H9 (cell line): ENCODE results near the gene GABPB2. TPM values are rescaled to one million over a fixed set of nuclear protein-coding genes. Genes with fewer than 3 reads are reported as not detected.

Experiments used
- DNase-seq: peaks from one replicate; pipeline ENCODE4 v3.0.0-alpha.2; 2017
- H2AFZ ChIP-seq: one replicate; pipeline ENCODE4 v1.6.1; 2013; ENCODE audit warnings: mild to moderate bottlenecking, low read length, control low read depth, moderate library complexity
- H2AK5ac ChIP-seq: 2 replicates; pipeline ENCODE4 v1.6.1; 2013; ENCODE audit warnings: low read length, control low read depth, mixed read lengths; ENCODE audit not compliant: insufficient read length
- H2BK120ac ChIP-seq: one replicate; pipeline ENCODE4 v1.6.1; 2013; ENCODE audit warnings: low read depth, mild to moderate bottlenecking, low read length, control low read depth, inconsistent platforms; ENCODE audit not compliant: poor library complexity, severe bottlenecking
- H2BK12ac ChIP-seq: 2 replicates; pipeline ENCODE4 v1.6.1; 2013; ENCODE audit warnings: low read length, control low read depth, mixed read lengths, low read depth; ENCODE audit not compliant: insufficient read length
- H2BK15ac ChIP-seq: 2 replicates; pipeline ENCODE4 v1.6.1; 2013; ENCODE audit warnings: low read depth, low read length, control low read depth
- H2BK20ac ChIP-seq: one replicate; pipeline ENCODE4 v1.6.1; 2013; ENCODE audit warnings: low read depth, mild to moderate bottlenecking, low read length, control low read depth, inconsistent platforms; ENCODE audit not compliant: poor library complexity, severe bottlenecking
- H2BK5ac ChIP-seq: 2 replicates; pipeline ENCODE4 v1.6.1; 2013; ENCODE audit warnings: low read length, control low read depth, mixed read lengths; ENCODE audit not compliant: insufficient read length
- H3K14ac ChIP-seq: 2 replicates; pipeline ENCODE4 v1.6.1; 2013; ENCODE audit warnings: low read length, control low read depth; ENCODE audit not compliant: insufficient read depth
- H3K18ac ChIP-seq: 2 replicates; pipeline ENCODE4 v1.6.1; 2013; ENCODE audit warnings: low read depth, mild to moderate bottlenecking, mixed read lengths, low read length, control low read depth; ENCODE audit not compliant: insufficient read length
- H3K23ac ChIP-seq: 2 replicates; pipeline ENCODE4 v1.6.1; 2013; ENCODE audit warnings: low read length, control low read depth, mixed read lengths, low read depth; ENCODE audit not compliant: insufficient read length
- H3K23me2 ChIP-seq: 2 replicates; pipeline ENCODE4 v1.6.1; 2013; ENCODE audit warnings: low read depth, mild to moderate bottlenecking, mixed read lengths, low read length, control low read depth; ENCODE audit not compliant: insufficient read length, poor library complexity, severe bottlenecking
- H3K27ac ChIP-seq: 2 replicates; pipeline ENCODE4 v1.5.1; 2013; ENCODE audit warnings: low read length, control low read depth, mixed read lengths, low read depth; ENCODE audit not compliant: insufficient read length
- H3K27me3 ChIP-seq: 2 replicates; pipeline ENCODE4 v1.6.1; 2013; ENCODE audit warnings: low read length, control low read depth, inconsistent platforms; ENCODE audit not compliant: insufficient read depth
- H3K4ac ChIP-seq: 2 replicates; pipeline ENCODE4 v1.6.1; 2013; ENCODE audit warnings: low read depth, mild to moderate bottlenecking, control low read depth, inconsistent platforms, low read length, moderate library complexity
- H3K4me1 ChIP-seq: 2 replicates; pipeline ENCODE4 v1.6.1; 2013; ENCODE audit warnings: low read length, control low read depth, inconsistent platforms; ENCODE audit not compliant: insufficient read depth
- H3K4me2 ChIP-seq: 2 replicates; pipeline ENCODE4 v1.6.1; 2013; ENCODE audit warnings: low read length, control low read depth, mixed read lengths; ENCODE audit not compliant: insufficient read length, insufficient read depth
- H3K56ac ChIP-seq: 2 replicates; pipeline ENCODE4 v1.6.1; 2013; ENCODE audit warnings: low read depth, mild to moderate bottlenecking, mixed read lengths, low read length, control low read depth; ENCODE audit not compliant: insufficient read length
- H3K79me1 ChIP-seq: 2 replicates; pipeline ENCODE4 v1.6.1; 2013; ENCODE audit warnings: low read depth, mild to moderate bottlenecking, moderate library complexity, low read length, control low read depth, inconsistent platforms; ENCODE audit not compliant: insufficient read depth, poor library complexity, severe bottlenecking
- H3K79me2 ChIP-seq: 2 replicates; pipeline ENCODE4 v1.6.1; 2013; ENCODE audit warnings: low read length, control low read depth, inconsistent platforms; ENCODE audit not compliant: insufficient read depth
- H3K9ac ChIP-seq: 2 replicates; pipeline ENCODE4 v1.6.1; 2013; ENCODE audit warnings: low read length, control low read depth, mixed read lengths; ENCODE audit not compliant: insufficient read length; ENCODE audit errors: extremely low read depth
- H3K9me3 ChIP-seq: one replicate; pipeline ENCODE4 v1.6.1; 2013; ENCODE audit warnings: low read depth, low read length, inconsistent platforms; ENCODE audit not compliant: control insufficient read depth
- H3T11ph ChIP-seq: one replicate; pipeline ENCODE4 v1.6.1; 2013; ENCODE audit warnings: mild to moderate bottlenecking, low read length, control low read depth, inconsistent platforms
- H4K20me1 ChIP-seq: one replicate; pipeline ENCODE4 v1.6.1; 2013; ENCODE audit not compliant: control insufficient read depth, insufficient read length, insufficient read depth
- H4K5ac ChIP-seq: 2 replicates; pipeline ENCODE4 v1.6.1; 2013; ENCODE audit warnings: low read depth, mild to moderate bottlenecking, mixed read lengths, low read length, control low read depth; ENCODE audit not compliant: insufficient read length
- H4K8ac ChIP-seq: replicated peaks from 2 replicates; pipeline ENCODE4 v1.6.1; 2013; ENCODE audit warnings: low read length, control low read depth, mixed read lengths, low read depth; ENCODE audit not compliant: insufficient read length
- H4K91ac ChIP-seq: 2 replicates; pipeline ENCODE4 v1.6.1; 2013; ENCODE audit warnings: low read depth, mild to moderate bottlenecking, moderate library complexity, mixed read lengths, low read length, control low read depth; ENCODE audit not compliant: insufficient read length
- H3K27ac Mint-ChIP-seq, 3 experiments: 2 replicates in 2 of 3; 3 replicates in 1 of 3; pipeline ENCODE4 v1.8.0; 2020 to 2021; ENCODE audit warnings: mixed read lengths in 3 of 3, mild to moderate bottlenecking in 1 of 3, moderate library complexity in 1 of 3
- H3K27me3 Mint-ChIP-seq: 2 replicates; pipeline ENCODE4 v1.8.0; 2021; ENCODE audit warnings: low read depth, mild to moderate bottlenecking, moderate library complexity, mixed read lengths
- H3K36me3 Mint-ChIP-seq, 3 experiments: 2 replicates in 2 of 3; 3 replicates in 1 of 3; pipeline ENCODE4 v1.8.0; 2020 to 2021; ENCODE audit warnings: low read depth in 3 of 3, mixed read lengths in 3 of 3; ENCODE audit not compliant: insufficient read depth in 1 of 3
- H3K4me1 Mint-ChIP-seq, 2 experiments: 2 replicates each; pipeline ENCODE4 v1.8.0; 2020; ENCODE audit warnings: mixed read lengths in 2 of 2
- H3K4me3 Mint-ChIP-seq, 2 experiments: 2 replicates in 1 of 2; 3 replicates in 1 of 2; pipeline ENCODE4 v1.8.0; 2020 to 2021; ENCODE audit warnings: mild to moderate bottlenecking in 2 of 2, mixed read lengths in 2 of 2, moderate library complexity in 1 of 2
- H3K9me3 Mint-ChIP-seq, 2 experiments: 2 replicates in 1 of 2; 3 replicates in 1 of 2; pipeline ENCODE4 v1.8.0; 2020; ENCODE audit warnings: mild to moderate bottlenecking in 2 of 2, mixed read lengths in 2 of 2, moderate library complexity in 1 of 2
- WGBS: extraction: QIAGEN DNeasy Blood & Tissue Kit; methylation state at CpG from one replicate; pipeline ENCODE4 v1.1.7; 2013; ENCODE audit warnings: missing lambda C conversion rate, low lambda C conversion rate, mixed read lengths; ENCODE audit not compliant: insufficient read length; ENCODE audit errors: extremely low coverage; 5-methylcytosine and 5-hydroxymethylcytosine counted together
- total RNA-seq: library from RNA; stranded (reverse); gene quantifications from 2 replicates; pipeline ENCODE4 v1.2.1, GENCODE V29; 2021
- TF ChIP-seq, protein P1 (sequence below): fragments of 200-600 bp; sonication (generic); conservative IDR thresholded peaks from 3 replicates; pipeline ENCODE4 v1.8.0; 2021; ENCODE audit warnings: antibody characterized with exemption, mild to moderate bottlenecking

GABPB2 gene
- total RNA-seq, 1 experiment from 2014 or later, result 4.1 TPM

- H3K79me2 ChIP-seq, result no peaks in the 10 kb centered on the region
- no peak overlapping the region for H3K9ac ChIP-seq
- 0 out of 2 replicates have a peak overlapping the region, but pooled peaks have one; percentile 51 for H3K14ac ChIP-seq
- H4K5ac ChIP-seq, result no peak overlapping the region
- H2BK120ac ChIP-seq, result no peak overlapping the region
- no peaks in the 10 kb centered on the region for H3K9me3 ChIP-seq
- H4K20me1 ChIP-seq, result no peaks in the 10 kb centered on the region
- H2BK12ac ChIP-seq, result no peak overlapping the region
- H2AK5ac ChIP-seq, result no peak overlapping the region
- peaks cover 12% of the 10 kb centered on the region for H3K27me3 Mint-ChIP-seq
- no peak overlapping the region for H3T11ph ChIP-seq
- H2BK20ac ChIP-seq, result no peak overlapping the region
- peak overlapping the region; percentile 53 for H3K4me2 ChIP-seq
- no peak overlapping the region for H3K4ac ChIP-seq
- H3K27ac ChIP-seq, result no peak overlapping the region
- no peaks in the 10 kb centered on the region for H3K79me1 ChIP-seq
- no peak overlapping the region for H3K27ac Mint-ChIP-seq
- H3K23ac ChIP-seq, result no peak overlapping the region
- TF ChIP-seq, protein P1, sequence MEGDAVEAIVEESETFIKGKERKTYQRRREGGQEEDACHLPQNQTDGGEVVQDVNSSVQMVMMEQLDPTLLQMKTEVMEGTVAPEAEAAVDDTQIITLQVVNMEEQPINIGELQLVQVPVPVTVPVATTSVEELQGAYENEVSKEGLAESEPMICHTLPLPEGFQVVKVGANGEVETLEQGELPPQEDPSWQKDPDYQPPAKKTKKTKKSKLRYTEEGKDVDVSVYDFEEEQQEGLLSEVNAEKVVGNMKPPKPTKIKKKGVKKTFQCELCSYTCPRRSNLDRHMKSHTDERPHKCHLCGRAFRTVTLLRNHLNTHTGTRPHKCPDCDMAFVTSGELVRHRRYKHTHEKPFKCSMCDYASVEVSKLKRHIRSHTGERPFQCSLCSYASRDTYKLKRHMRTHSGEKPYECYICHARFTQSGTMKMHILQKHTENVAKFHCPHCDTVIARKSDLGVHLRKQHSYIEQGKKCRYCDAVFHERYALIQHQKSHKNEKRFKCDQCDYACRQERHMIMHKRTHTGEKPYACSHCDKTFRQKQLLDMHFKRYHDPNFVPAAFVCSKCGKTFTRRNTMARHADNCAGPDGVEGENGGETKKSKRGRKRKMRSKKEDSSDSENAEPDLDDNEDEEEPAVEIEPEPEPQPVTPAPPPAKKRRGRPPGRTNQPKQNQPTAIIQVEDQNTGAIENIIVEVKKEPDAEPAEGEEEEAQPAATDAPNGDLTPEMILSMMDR, result no peak
- peak overlapping the region; percentile 62 to 76 for H3K4me3 Mint-ChIP-seq
- H2BK15ac ChIP-seq, result no peak overlapping the region
- H3K4me1 Mint-ChIP-seq, result peaks cover 14 to 25% of the 10 kb centered on the region in 2 experiments
- no peak overlapping the region for H3K18ac ChIP-seq
- H3K27me3 ChIP-seq, result no peaks in the 10 kb centered on the region; the same call in 1 of the 2 replicates
- H2AFZ ChIP-seq, result no peak overlapping the region
- no peak overlapping the region for H2BK5ac ChIP-seq
- no peak overlapping the region for H4K8ac ChIP-seq
- peaks cover 15% of the 10 kb centered on the region for H3K23me2 ChIP-seq
- H3K9me3 Mint-ChIP-seq, result no peaks in the 10 kb centered on the region
- H3K36me3 Mint-ChIP-seq, result peaks cover 12 to 35% (median 30%) of the 10 kb centered on the region in 3 experiments
- DNase-seq, result no peak
- H4K91ac ChIP-seq, result no peak overlapping the region
- WGBS, result no CpG with 5 or more reads among the region's 74 CpGs
- H3K4me1 ChIP-seq, result no peaks in the 10 kb centered on the region
- no peak overlapping the region for H3K56ac ChIP-seq
Measured at GRCh38 chr1:151132335-151133017, 61.9 kb downstream of the GABPB2 start.
